HepG2 (cell line): Measurements from ENCODE around the gene ANKZF1. TPM values are rescaled to one million over a fixed set of nuclear protein-coding genes. Genes with fewer than 3 reads are reported as not detected.

ENCODE experiments used
- ARHGAP35 ChIP-seq: sonication (generic); formaldehyde crosslinking; IDR thresholded peaks from 2 replicates; pipeline ENCODE4 v1.9.0; 2022; ENCODE audit warnings: mild to moderate bottlenecking, inconsistent platforms, moderate library complexity, missing genetic modification reagents, borderline replicate concordance
- ATF1 ChIP-seq: IDR thresholded peaks from 2 replicates; pipeline ENCODE4 v1.6.1; 2016; ENCODE audit warnings: mild to moderate bottlenecking, control low read depth
- CEBPG ChIP-seq: IDR thresholded peaks from 2 replicates; pipeline ENCODE4 v1.6.1; 2016
- CHCHD3 ChIP-seq: sonication (generic); formaldehyde crosslinking; IDR thresholded peaks from 2 replicates; pipeline ENCODE4 v1.8.0; 2022; ENCODE audit warnings: mild to moderate bottlenecking, missing genetic modification reagents, moderate library complexity
- ELF1 ChIP-seq: sonication (generic); formaldehyde crosslinking; IDR thresholded peaks from 2 replicates; pipeline ENCODE4 v1.4.0; 2020; ENCODE audit warnings: missing genetic modification reagents
- HDAC6 ChIP-seq: fragments of 200-600 bp; sonication (generic); IDR thresholded peaks from 2 replicates; pipeline ENCODE4 v1.7.0; 2017; ENCODE audit warnings: mild to moderate bottlenecking, antibody characterized with exemption, low read length, low read depth
- HHEX ChIP-seq: IDR thresholded peaks from 2 replicates; pipeline ENCODE4 v1.6.1; 2016; ENCODE audit warnings: control low read depth
- HINFP ChIP-seq: sonication (generic); formaldehyde crosslinking; IDR thresholded peaks from 2 replicates; pipeline ENCODE4 v1.4.0; 2020; ENCODE audit warnings: low read depth, mild to moderate bottlenecking, missing genetic modification reagents
- HNRNPLL ChIP-seq: fragments of 200-400 bp; formaldehyde crosslinking; IDR thresholded peaks from 2 replicates; pipeline ENCODE4 v1.6.1; 2017; ENCODE audit warnings: mild to moderate bottlenecking, low read depth, low read length; ENCODE audit not compliant: poor library complexity, severe bottlenecking
- MATR3 ChIP-seq: sonication (generic); formaldehyde crosslinking; IDR thresholded peaks from 2 replicates; pipeline ENCODE4 v1.4.0; 2020; ENCODE audit warnings: missing genetic modification reagents
- MEIS2 ChIP-seq: sonication (generic); formaldehyde crosslinking; IDR thresholded peaks from 2 replicates; pipeline ENCODE4 v1.9.0; 2021; ENCODE audit warnings: mild to moderate bottlenecking, missing genetic modification reagents
- NFYC ChIP-seq: IDR thresholded peaks from 2 replicates; pipeline ENCODE4 v1.6.1; 2016; ENCODE audit warnings: missing genetic modification reagents, missing compliant biosample characterization
- PRDM10 ChIP-seq: sonication (generic); formaldehyde crosslinking; IDR thresholded peaks from 2 replicates; pipeline ENCODE4 v1.4.0; 2020; ENCODE audit warnings: low read depth, missing genetic modification reagents
- RFX1 ChIP-seq: fragments of 450-650 bp; IDR thresholded peaks from 2 replicates; pipeline ENCODE4 v1.6.1; 2017
- SKI ChIP-seq: fragments of 450-650 bp; IDR thresholded peaks from one replicate; pipeline ENCODE4 v1.6.1; 2018; ENCODE audit warnings: mild to moderate bottlenecking; ENCODE audit not compliant: partially characterized antibody
- SOX6 ChIP-seq, 2 experiments: fragments of 450-650 bp in 1 of 2; sonication (generic) in 1 of 2; formaldehyde crosslinking in 1 of 2; IDR thresholded peaks; 2 replicates each; pipeline versions ENCODE4 v1.4.0 to v1.6.1; 2017 to 2020; ENCODE audit warnings: antibody characterized with exemption in 1 of 2, mild to moderate bottlenecking in 1 of 2, missing genetic modification reagents in 1 of 2
- TMF1 ChIP-seq: sonication (generic); formaldehyde crosslinking; IDR thresholded peaks from 2 replicates; pipeline ENCODE4 v1.8.1; 2022; ENCODE audit warnings: low read depth, missing genetic modification reagents
- ZFP82 ChIP-seq: sonication (generic); formaldehyde crosslinking; IDR thresholded peaks from 2 replicates; pipeline ENCODE4 v1.5.1; 2020; ENCODE audit warnings: mild to moderate bottlenecking, missing genetic modification reagents, borderline replicate concordance
- ZNF101 ChIP-seq: sonication (generic); formaldehyde crosslinking; IDR thresholded peaks from 2 replicates; pipeline ENCODE4 v1.4.0; 2020; ENCODE audit warnings: mild to moderate bottlenecking, low read depth, missing genetic modification reagents, borderline replicate concordance
- ZNF18 ChIP-seq: sonication (generic); formaldehyde crosslinking; IDR thresholded peaks from 2 replicates; pipeline ENCODE4 v1.8.0; 2022; ENCODE audit warnings: mild to moderate bottlenecking, missing genetic modification reagents; ENCODE audit not compliant: insufficient replicate concordance
- ZNF530 ChIP-seq: sonication (generic); formaldehyde crosslinking; IDR thresholded peaks from 2 replicates; pipeline ENCODE4 v1.5.0; 2020; ENCODE audit warnings: low read depth, mild to moderate bottlenecking, missing genetic modification reagents
- ZNF678 ChIP-seq: sonication (generic); formaldehyde crosslinking; IDR thresholded peaks from 2 replicates; pipeline ENCODE4 v1.4.0; 2020; ENCODE audit warnings: mild to moderate bottlenecking, missing genetic modification reagents
- ZNF766 ChIP-seq: sonication (generic); formaldehyde crosslinking; IDR thresholded peaks from 2 replicates; pipeline ENCODE4 v1.5.0; 2020; ENCODE audit warnings: missing genetic modification reagents, borderline replicate concordance
- polyA plus RNA-seq, 8 experiments: library from polyadenylated mRNA; depleted of rRNA in 3 of 8; stranded (reverse) in 7 of 8; unstranded in 1 of 8; fragments of >200 nt; fragmentation: Illumina TruSeq in 4 of 8; extraction: Trizol in 4 of 8; gene quantifications; 2 replicates each; pipeline versions ENCODE4 v1.2.1 to v1.2.3, GENCODE V29; 2011 to 2016; ENCODE audit warnings: low read depth in 4 of 8, missing spikeins in 1 of 8, mixed read lengths in 1 of 8; ENCODE audit not compliant: insufficient read depth in 1 of 8
- total RNA-seq, 5 experiments: library from RNA; depleted of rRNA; stranded (reverse); fragments of >200 nt; fragmentation: Illumina TruSeq; extraction: Trizol; gene quantifications; 2 replicates each; pipeline ENCODE4 v1.2.3, GENCODE V29; 2016; ENCODE audit warnings: low read depth in 1 of 5

Gene ANKZF1
- total and polyA plus RNA-seq, 2 of the 13 experiments (the other 11 are each of a cell fraction or from before 2014, with no cell fraction given) = 25.3 to 128 TPM

- TF ChIP-seq ZNF678 (CRISPR knock-in tag) (no peak), MEIS2 (CRISPR knock-in tag) (peak; percentile 49), ZFP82 (CRISPR knock-in tag) (peak; percentile 91; the same call in 1 of the 2 replicates), RFX1 (no peak; the same call in 1 of the 2 replicates), ZNF766 (CRISPR knock-in tag) (peak; percentile 84; the same call in 1 of the 2 replicates), CEBPG (peak; percentile 79), CHCHD3 (CRISPR knock-in tag) (0 out of 2 replicates have a peak, but pooled peaks have one; percentile 57), MATR3 (CRISPR knock-in tag) (no peak), NFYC (CRISPR knock-in tag) (peak; percentile 100), ELF1 (CRISPR knock-in tag) (0 out of 2 replicates have a peak, but pooled peaks have one; percentile 51), SOX6 (IDR thresholded peaks at IDR 0.05) (no peak), SOX6 (CRISPR knock-in tag; IDR thresholded peaks at IDR 0.05) (peak; percentile 62), HNRNPLL (peak; percentile 80), SKI (peak; percentile 87), ARHGAP35 (CRISPR knock-in tag) (peak; percentile 6; the same call in 1 of the 2 replicates), PRDM10 (CRISPR knock-in tag) (peak; percentile 49; the same call in 1 of the 2 replicates), HINFP (CRISPR knock-in tag) (peak; percentile 89), HDAC6 (no peak), TMF1 (CRISPR knock-in tag) (peak; percentile 78; the same call in 1 of the 2 replicates), HHEX (no peak), ZNF18 (peak; percentile 34), ZNF101 (CRISPR knock-in tag) (no peak), ATF1 (CRISPR knock-in tag) (peak; percentile 87), ZNF530 (CRISPR knock-in tag) (no peak)
Observed at GRCh38 chr2:219229305-219230058, at the start of gene ANKZF1, which contains the start of gene ATG9A (continued).
